GM15510 (cell line): Measurements from ENCODE around the gene ZFAND3.

Experiments used
- POLR2A ChIP-seq: IDR thresholded peaks from 3 replicates; pipeline ENCODE4 v1.6.1; 2011; ENCODE audit warnings: borderline replicate concordance; ENCODE audit not compliant: insufficient read length; ENCODE audit errors: extremely low read depth

ZFAND3 gene

DNA sequence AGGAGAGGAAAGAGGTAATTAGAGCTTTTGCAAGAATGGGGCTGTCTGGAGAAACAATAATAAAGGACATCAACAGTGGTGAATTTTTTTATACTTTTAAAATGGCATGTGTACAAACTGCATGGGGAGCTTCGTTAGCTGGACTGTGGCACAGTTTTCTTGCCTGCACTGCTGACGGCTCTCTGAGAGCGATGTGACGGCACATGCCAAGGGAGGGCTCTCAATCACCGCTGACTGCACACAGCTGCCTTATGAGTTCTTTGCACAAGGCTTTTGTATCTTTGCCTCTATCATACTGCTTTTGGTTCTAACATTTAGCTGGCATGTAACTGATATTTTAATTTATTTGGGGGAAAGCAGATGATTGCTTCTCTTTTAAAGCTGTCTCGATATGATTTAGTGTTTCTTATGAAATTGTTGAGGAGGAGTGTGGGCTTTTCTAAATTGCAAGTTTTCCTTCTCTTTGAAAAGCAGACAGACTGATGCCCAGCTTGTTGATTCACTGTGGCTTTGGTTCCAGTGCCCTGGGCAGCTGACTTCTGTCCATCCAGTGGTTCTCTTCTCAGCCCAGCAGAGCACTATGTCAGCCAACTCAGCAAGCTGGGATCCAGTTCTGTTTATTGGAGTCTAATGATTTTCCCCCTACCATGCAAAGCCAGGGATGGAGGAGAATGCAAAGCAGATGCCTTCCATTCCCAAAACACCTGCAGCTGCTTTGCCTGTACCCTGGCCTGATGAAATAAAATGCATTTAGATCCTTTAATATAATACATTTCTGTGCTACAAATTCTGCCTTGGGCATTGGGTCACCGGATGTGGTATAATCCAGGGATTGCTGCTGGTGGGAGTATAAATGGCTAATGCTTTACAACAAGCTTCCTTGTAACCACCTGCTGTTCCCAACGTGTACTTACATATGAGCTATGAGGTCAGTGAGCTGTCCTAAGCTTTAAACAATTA is 323.9 kb downstream of the ZFAND3 start:
- no peak for TF ChIP-seq POLR2A

DNA sequence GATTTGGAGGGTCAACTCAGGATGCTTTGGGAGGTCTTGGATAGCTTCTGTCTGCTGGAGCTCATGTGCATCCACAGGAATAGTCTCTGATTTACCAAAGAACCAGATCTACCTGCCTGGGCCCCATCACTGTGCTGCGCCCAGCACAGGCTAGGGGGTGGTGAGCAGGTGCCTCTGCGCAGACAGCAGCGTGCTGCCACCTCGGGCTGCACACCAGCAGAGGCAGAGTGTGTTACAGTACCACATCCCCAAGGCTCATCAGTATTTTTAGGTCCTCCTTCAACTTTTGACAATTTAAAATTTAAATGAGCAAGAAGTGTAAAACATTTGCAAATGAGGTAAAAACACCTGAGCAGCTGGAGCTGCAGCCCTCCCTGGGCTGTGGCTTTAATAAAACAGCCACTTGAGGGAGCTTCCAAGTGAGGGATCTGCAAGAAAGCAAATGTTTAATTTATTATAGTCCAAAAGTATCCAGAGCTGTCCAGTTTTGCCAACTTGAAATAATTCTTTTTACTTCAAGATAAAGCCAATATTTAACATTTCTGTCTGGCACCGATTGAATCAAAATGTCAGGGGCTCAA is 324.9 kb downstream of the ZFAND3 start:
- TF ChIP-seq POLR2A, result no peak

GRCh38 chr6:38146021-38146733 is 326.6 kb downstream of the ZFAND3 start:
- no peak for TF ChIP-seq POLR2A

GRCh38 chr6:38146734-38147027 is 327.2 kb downstream of the ZFAND3 start:
- TF ChIP-seq POLR2A, result no peak

DNA sequence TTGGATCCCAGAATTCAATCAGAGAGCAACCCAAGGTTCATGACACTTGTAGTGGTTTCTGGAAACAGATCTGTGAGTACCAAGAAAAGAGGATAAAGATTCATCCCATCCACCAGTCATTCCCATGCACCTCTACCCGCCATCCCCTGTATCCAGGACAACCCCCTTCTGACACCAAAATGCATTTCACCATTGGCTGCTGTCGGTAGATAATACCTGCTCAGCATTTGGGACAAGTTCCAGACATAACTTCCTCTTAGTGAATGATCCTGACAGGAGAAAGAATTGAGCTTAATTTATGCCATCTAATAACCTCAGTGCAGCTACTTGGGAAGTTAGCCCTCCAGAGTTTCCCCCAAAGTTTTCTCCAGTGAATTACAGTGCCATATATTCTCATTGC is 329.1 kb downstream of the ZFAND3 start:
- TF ChIP-seq POLR2A, result no peak

DNA sequence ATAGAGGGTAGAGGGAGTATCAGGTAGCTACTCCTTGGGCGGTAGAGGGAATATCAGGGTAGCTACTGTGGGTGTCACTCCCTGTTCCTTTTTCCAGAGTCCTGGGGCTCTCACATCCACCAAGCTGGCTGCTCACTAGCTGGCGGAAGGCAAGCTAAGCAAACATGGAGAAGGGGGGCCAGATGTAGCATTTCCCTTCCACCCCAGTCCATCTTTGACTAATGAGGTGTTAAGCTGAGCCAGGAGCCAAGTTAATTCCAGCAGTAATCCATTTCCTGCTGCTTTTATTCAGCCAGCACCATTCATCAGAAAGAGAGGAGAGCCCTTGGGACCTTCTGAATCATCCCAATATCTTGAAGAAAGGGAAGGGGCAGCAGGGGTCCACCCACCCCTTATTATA is 330.0 kb downstream of the ZFAND3 start:
- TF ChIP-seq POLR2A, result no peak

- TF ChIP-seq POLR2A, result no peak
Observed at GRCh38 chr6:38150021-38150420, 330.5 kb downstream of the ZFAND3 start.

DNA sequence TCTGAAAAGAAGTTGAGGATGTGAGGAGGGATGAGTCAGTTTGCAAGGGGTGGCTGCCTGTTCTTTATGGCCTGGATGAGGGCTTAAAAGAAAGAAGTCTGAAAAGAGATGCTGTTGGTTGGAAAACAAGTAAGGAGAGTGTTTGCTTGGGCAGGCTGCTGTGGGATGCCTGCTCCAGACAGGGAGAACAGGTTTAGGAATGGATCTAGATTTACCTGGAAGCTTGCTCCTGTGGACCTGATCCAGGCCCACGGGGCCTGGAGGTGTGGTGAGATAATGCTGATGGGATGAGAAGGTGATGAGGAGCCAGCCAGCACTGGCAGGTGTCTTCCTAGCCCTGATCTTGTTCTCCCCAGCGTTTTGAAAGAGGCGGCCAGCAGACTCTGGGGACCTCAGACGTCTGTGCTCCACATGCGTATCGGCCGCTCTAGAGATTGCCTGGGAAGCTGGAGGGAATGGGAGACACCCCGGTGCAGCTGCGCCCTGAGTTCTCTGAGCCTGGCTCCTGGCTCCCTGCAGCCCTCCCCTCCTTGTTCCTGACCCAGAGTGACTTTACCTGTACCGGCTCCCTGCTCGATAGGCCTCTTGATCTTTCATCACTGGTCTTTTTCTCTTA is 331.3 kb downstream of the ZFAND3 start:
- no peak for TF ChIP-seq POLR2A

DNA sequence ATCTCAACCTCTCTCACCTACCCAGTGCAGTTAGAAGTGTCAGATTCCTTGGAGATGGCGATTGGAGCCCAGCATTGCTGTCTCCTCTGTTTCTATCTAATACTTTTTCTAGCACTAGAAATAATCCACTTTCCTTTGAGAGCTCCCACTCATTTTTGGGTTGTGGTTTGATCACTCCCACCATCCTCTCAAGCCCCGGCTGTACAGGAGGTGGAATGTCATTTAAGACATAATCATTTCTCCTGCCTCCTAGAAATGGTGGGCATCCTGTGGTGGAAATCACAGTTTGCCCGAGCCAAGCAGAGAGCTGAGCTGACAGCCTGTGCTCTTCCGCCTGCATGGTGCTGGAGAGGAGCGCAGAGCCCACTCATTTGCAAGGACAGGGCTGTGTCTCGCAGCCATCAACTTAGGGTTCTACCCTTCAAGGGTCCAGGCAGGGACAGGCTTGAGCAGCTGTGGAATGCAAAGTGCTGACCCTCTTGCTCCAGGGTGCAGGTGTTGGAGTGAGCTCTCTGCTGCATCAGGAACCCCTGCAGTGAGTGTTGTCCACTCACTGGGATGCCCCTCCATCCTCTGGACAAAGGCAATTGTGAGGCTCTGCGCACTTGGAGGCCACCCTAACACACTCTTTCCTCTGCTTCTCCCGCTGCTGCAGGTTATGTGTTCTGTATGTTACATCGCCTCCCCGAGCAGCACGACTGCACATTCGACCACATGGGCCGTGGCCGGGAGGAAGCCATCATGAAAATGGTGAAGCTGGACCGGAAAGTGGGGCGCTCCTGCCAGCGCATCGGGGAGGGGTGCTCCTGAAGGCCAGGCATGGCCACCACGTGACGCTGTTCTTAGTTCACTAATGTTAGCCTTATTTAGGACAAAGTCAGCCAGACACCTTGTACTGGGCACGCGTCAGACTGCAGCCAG is 332.3 kb downstream of the ZFAND3 start:
- TF ChIP-seq POLR2A, result no peak

- TF ChIP-seq POLR2A, result no peak
Observed at GRCh38 chr6:38152620-38153019, 333.1 kb downstream of the ZFAND3 start.

GRCh38 chr6:38153076-38153797 is 333.7 kb downstream of the ZFAND3 start:
- TF ChIP-seq POLR2A, result no peak

DNA sequence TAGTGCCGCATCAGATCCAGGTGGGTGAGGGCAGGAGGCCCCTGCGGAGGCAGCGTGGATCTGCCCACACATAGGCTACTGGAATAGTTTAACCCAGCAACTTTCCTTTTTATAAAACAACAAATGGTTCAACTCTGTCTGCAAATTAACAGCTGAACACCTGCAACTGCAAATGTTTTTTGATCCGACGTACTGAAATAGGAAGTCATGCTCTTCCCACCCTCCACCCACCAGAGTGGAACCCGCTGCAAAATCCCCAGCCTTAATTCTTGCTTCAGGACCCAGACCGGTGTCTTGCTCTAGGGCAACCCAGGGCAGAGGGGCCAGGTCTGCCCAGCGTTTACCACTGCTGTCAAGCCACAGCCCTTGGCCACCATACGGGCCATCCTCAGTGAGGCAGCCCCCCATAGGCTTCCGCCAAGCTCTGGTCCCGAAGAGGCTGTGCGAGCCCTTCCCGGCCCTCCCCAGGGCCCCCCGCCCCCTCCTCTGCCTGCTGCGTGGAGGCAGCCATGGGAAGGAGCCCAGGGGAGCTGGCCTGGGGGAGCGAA is 334.3 kb downstream of the ZFAND3 start:
- no peak for TF ChIP-seq POLR2A

- no peak for TF ChIP-seq POLR2A
Observed at GRCh38 chr6:38154731-38155130, 335.2 kb downstream of the ZFAND3 start.
